Putamen (tissue), 1 donor: ENCODE measurements around the gene G6PC2.

Experiments used
- DNase-seq: peaks from one replicate; pipeline ENCODE4 v3.0.0-alpha.2; 2016; ENCODE audit warnings: low spot score

The G6PC2 gene

DNA sequence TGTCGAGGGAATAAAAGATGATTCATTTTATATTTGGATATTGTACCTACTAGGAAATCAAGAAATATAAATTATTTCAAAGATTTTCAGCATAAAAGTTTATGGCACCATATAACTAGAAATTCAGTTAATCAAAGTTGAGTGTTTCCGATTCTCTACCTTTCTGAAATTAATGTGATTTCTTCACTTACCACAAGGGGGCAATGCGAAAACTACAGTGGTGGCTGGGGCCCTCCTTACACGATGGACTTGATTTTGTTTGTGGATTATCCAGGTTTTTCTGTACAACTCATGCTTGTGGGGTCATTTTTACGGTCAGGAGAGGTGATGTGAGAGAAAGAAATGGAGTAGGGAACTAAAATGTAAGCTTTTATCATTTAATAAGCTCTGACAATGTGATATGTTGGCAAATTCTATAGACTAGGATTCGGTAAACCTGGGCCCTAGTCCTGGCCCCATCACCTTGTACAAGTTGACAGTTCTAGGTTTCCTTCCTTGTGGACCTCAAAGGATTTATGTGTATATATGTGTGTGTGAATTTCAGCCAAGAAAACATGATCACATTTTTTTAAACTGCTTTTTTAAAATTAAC is 47.6 kb downstream of the G6PC2 start:
- DNase-seq = no peak

DNA sequence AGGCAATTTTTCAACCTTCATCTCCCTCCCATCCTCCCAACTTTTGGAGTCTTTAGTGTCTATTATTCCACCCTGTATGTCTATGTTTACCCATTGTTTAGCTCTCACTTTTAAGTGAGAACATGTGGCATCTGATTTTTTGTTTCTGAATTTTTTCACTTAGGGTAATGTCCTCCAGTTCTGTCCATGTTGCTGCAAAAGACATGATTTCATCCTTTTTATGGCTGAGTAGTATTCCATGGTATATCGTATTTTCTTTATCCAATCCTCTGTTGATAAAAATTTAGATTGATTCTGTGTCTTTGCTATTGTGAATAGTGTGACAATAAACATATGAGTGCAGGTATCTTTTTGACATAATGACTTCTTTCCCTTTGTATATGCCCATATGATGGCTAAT is 48.2 kb downstream of the G6PC2 start:
- no peak for DNase-seq

DNA sequence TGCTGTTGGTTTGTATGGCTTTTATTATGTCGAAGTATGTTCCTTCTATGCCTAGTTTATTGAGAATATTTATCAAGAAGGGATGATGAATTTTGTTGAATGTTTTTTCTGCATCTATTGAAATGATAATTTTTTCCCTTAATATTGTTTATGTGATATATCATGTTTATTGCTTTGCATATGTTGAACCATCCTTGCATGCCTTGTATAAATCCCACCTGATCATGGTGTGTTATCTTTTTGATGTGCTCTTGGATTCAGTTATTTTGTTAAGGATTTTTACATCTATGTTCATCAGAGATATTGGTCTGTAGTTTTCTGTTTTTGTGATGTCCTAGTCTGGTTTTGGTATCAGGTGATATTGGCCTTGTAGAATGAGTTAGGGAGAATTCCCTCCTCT is 50.8 kb downstream of the G6PC2 start:
- DNase-seq = no peak

DNA sequence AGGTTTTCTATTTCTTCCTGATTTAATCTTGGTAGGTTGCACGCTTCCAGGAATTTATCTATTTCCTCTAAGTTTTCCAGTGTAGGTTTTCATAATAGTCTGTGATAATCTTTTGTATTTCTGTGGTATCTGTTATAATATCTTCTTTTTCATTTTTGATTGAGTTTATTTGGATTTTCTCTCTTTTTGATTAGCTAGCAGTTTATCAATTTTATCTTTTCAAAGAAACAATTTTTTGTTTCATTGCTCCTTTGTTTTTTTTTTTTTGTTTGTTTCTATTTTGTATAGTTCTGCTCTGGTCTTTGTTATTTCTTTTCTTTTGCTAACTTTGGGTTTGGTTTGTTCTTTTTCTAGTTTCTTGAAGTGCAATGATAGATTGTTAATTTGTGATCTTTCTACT is 51.3 kb downstream of the G6PC2 start:
- DNase-seq = no peak

DNA sequence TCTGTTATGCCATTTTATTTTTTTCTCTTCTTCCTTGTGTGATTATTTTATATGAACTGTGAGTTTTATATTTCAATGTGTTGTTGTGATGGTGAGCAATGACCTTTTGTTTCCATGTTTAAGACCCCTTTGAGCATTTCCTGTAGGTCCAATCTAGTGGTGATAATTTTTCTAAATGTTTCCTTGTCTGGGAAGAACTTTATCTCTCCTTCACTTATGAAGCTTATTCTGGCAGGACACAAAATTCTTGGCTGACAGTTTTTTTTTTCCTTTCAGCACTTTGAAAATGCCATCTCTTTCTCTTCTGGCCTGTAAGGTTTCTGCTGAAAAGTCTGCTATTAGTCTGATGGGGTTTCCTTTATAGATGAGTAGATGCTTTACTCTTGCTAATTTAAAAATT is 53.2 kb downstream of the G6PC2 start:
- DNase-seq = no peak

DNA sequence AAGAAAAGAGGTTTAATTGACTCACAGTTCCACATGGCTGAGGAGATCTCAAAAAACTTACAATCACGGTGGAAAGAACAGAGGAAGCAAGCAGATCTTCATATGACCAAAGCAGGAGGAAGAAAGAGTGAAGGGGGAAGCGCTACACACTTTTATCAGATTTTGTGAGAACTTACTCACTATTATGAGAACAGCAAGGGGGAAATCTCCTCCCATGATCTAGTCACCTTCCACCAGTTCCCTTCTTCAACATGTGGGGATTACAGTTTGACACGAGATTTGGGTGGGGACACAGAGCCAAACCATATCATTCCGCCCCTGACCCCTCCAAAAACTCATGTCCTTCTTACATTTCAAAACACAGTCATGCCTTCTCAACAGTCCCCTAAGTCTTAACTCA is 54.2 kb downstream of the G6PC2 start:
- DNase-seq = no peak

DNA sequence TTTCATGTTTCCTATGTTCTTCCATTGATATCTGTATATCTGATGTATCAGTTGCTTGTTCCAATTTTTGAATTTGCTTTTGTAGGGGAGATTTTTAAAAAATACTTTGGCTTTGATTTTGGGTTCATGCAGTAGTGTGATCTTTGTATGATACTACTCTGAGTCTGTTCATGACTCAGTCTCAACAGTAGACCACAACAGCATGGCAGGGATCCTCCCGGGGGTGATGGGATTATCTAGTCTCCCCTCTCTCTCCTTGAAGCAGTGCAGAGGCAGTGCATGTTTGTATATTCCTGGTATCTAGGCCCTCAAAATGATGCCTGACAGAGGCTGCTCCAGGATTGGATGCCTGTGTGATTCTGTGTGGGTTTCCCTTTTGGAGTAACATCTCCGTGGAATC is 55.3 kb downstream of the G6PC2 start:
- DNase-seq = no peak
